GM10847 (cell line): ENCODE results near the gene CDK14.

Experiments
- POLR2A ChIP-seq: IDR thresholded peaks from 2 replicates; pipeline ENCODE4 v1.6.1; 2011; ENCODE audit not compliant: insufficient read length; ENCODE audit errors: extremely low read depth

CDK14 gene

DNA sequence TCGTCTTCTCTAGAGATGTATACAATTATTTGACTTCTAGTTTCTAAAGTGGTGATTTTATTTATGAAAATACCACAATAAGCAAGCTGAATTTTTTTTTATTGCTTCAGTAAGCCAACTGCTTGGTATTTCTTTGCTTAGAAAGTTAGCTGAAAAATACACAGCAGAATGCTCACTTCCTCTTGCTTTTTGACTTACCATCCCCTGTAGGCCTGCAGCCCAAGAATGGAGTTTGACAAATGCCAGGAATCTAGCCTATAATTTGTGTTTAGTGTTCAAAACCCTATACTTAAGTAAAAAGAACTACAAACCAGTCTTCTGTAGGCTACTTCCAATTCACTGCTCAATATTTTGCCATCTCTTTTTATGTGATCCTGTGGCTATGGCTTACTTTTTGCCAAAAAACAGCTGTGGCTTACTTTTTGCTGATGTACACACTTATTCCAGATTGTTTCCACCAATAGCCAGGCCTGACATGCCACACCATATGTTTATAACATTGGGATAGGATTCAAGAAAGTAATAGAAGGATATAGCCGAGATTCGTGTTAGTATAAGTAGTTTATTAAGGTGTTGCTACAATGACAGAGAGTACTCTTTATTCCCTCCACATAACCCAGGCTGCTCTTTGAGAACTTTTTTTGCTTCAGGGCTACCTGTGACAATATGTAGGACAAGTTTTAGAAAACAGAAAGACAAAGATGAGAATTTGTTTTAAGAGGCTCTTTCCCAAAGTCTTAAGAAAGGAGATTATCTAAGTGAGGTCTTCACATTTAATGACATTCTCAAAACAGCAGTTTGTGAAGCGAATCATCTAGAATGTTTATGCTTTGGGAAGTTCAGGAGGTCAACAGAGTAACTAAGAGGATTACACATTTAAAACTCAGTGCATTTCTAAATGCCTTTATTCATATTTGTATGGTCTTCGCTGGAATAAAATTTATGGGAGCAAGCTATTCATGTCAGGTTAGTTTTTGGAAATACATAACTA, 404.2 kb downstream of the CDK14 start:
- no peak for TF ChIP-seq POLR2A

DNA sequence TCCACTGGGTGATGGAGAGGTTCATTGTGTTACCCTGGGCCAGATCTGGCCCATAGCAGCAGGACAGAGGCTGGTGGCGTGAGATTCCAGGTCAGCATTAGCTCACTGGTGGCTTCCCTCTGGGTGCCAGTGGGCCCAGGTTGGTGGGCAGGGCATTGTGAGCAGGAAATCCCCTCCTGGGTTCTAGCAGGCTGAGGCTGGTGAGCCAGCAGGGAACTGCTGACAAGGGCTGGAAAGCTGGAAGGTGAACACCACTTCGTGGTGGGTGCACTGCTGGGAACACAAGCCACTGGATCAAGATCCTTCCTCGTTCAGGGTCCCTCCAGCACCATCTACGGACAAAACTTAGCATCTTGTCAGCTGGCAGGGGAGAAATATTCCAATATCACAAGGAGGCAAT, 408.9 kb downstream of the CDK14 start:
- no peak for TF ChIP-seq POLR2A

DNA sequence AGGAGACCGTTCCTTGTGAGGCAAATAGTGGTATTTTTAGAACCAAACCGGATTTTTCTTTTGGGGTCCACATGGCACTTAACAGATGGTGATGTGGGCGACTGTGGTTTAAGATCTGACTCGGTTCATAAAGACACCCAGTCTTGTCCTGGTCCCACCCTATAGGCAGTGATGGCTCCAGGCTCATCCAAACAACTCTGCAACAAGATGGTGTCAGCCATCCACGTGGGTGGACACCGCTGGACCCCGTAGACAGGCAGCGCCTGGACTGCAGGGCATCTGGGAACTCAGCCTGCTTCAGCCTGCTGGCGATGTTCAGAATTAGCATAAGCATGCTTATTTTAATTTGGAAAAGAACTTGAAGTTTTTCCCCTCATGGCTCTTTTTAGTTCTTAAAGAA, 409.7 kb downstream of the CDK14 start:
- no peak for TF ChIP-seq POLR2A

DNA sequence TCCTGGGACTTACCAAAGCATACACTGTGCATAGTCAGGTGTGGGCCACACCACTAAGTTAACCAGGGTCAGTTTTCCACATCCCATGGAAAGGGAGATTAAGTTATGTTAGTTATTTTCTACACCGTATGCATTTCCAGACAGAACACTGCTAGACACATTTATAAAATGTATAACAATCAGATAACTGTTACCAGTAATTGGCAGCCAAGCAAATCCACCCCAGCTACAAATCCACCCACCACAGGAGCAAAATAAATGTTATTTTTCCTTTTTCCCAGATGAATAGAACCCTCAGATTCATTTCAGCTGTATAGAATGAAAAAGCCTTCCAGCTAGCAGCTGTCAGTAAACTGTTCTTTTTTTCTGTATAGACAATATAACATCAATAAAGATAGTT, 411.2 kb downstream of the CDK14 start:
- no peak for TF ChIP-seq POLR2A

DNA sequence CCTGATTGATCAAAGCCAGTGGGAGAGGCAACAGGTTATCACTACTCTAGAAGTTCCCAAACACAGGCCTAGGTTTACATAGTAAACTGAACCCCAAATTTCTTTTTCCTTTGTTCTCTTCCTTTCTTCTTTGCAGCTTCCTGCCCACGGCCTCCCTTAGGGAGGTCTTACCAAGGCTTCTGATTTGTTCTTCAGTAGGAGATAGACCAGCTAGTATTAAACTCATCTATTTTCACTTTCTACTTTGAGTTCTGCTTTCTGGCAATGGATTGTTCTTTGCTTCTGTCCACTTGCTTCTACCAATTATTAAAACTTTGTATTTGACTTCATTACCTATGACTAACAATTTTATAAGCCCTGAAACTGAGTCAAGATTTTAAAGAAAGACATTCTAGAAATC, 417.0 kb downstream of the CDK14 start:
- TF ChIP-seq POLR2A, result no peak

DNA sequence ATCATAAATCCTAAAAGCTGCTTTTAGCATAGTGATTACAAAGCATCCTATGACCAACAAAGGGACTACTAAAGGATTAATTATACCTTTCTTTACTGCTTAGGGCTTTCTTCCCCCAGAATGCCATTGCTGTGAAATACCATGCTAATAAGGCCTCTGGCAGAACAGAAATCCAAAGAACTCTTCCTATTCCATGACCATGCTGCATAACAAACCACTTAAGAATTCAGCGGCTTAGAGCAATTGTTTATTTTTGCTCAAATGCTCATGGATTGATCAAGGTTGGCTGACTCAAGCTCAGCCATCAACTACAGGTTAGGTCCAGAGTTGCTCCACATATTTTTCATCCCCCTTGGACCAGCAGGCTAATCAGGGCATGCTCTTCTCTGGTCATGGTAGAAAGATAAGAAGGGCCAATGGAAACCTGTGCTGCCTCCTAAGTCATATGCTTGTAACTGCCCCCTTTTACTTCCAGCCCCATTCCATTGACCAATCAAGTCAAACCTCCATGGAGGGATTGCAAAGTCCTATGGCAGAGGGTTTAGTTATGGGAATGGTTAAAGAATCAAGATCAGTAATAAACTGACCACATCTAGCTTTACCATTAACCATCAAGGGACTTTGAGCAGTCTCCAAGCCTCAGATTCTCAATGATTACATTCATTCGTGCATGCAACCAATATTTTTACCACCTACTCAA, 423.7 kb downstream of the CDK14 start:
- no peak for TF ChIP-seq POLR2A

DNA sequence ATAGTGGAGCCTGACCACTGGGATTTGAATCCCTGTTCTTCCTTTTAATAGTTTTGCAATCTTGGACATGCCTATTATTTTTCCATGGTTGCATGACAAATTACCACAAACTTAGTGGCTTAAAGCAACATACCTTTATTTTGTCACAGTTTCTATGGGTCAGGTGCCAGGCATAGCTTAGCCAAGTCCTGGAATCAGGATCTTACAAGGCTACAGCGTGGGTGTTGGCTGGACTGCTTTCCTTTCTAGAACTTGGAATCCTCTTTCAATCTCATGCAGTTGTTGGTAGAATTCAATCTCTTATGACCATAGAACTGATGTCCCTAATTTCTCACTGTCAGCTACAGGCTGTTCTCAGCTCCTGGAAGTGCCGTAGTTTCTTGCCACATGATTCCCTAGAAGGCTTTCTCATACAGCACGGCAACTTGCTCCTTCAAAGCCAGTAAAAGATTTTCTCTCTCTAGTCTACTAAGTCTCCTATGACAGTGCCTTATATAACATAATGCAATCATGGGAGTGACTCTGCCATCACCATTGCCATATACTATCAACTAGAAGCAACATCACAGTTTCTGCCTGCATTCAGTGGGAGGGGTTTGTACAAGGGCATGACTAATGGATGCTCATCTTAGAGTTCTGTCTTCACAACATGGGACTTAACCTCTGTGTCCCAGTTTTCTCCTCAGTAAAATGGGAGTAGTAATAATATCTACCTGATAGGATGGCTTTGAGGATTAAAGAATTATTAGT, 424.7 kb downstream of the CDK14 start:
- TF ChIP-seq POLR2A, result no peak

DNA sequence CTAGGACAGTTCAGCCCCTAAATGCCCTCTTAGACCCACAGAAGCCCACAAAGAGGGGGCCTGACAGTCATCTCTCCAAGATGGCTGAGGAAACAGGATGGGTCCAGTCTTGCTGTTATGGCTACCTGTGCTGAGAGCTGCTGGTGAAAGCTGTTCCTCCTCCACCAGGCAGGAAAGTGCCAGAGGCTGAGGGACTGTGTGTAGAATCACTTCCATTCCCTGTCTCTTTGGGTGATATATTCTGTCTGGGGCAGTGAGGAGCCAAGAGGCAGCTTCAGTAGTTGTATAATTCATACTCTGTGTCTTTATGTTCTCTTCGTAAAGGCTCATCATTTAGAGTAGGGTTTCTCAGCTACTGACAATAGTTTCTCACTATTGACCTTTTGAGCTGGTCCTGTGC, 425.8 kb downstream of the CDK14 start:
- no peak for TF ChIP-seq POLR2A

DNA sequence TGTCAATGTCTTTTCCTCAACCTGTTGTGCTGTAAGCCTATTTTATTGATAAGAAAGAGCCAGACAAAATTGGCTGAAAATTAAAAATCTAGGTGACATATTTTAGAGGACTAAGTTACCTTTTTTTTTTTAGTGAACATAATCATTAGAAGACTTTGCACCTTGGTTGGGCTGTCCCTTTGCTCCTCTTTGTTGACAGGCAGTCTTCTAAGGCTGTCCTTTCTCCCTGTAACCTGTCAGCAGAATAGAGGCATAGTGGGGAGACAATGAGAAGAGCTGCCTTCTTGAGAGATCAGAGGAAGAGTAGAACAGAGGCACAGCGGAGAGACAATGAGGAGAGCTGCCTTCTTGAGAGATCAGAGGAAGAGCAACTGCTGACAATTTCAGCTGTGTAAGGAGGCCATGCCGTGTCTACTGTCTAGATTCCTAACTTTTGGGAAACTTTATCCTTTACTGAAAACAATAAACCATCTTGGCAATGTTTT, 429.8 kb downstream of the CDK14 start:
- no peak for TF ChIP-seq POLR2A

DNA sequence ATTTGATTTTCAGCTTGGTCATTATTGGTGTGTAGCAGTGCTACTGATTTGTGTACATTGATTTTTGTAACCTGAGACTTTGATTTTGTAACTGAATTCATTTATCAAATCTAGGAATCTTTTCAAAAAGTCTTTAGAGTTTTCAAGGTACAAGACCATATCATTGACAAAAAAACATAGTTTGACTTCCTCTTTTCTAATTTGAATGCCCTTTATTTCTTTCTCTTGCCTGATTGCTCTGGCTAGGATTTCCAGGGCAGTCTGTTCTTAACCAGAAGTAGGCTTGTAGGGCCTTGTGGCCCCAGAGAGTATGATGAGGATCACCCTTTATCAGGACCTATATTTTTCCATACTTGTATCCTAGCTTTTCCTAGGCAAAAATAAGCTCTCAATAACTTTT, 433.6 kb downstream of the CDK14 start:
- TF ChIP-seq POLR2A, result no peak

DNA sequence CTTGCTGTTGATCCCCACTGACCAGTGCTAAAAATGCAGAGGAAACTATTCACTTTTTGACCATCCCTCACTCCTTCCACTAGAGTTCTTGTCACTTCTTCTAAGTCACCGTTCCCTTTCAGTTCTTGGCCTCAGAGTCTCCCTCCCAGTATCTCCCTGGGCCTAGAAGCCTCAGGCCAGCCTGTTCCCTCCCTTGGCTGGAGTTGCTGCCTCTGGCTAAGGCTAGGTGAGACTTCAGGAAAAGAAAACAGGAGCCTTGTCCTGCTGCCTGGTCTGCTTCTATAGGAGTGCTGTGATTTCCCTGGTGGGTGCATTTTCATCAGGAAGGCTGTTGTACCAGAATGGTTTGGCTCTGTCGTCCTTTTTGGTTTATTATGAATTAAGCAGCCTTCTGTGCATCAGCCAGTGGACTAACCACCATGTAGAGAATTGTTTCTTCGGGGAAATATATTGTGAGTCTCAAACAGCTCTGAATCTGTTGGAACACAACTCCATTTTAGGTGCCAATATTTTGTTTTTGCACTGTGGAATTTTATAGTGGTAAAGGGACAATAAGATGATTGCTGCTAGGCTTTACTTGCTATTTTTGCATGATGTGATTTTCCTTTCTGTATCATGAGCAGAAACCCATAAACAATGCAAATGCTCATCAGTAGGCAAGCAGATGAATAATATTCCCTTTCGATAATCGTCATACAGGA, 434.7 kb downstream of the CDK14 start:
- no peak for TF ChIP-seq POLR2A

DNA sequence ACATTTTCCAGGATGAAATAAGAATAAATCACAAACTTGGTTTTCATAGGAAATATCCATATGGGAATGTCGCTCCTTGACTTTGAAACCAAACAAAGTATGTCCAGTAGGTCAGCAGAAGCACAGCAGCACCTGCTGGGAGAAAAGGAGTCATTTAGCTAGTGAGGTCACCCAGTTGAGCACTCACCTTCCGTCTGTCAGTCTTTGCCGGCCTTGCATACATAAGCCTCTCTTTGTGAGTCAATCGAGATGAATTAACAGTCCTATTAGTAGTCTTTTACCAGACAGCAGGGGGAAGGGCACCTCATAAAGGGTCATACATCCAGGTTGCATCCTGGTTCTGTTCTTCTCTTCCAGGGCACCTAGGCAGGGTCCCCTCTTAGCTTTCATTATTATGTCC, 435.6 kb downstream of the CDK14 start:
- no peak for TF ChIP-seq POLR2A

DNA sequence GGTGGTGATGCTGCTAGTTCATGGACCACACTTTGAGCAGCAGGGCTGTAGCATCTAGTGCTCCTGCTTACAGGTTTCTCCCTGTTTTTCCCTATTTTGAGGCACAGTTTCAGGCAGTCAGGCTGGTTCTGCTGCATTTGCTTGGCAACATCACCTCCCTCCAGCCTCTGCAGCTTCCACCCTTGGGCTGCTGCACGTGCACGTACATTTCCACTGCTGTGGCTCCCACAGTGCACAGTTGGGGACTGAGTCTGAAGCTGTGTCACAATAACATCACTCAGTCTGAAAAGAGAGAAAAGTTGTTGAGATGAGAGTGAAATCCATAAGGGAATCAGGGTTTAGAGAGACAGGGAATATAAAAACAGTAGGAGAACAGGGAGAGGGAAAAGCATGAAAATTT, 437.5 kb downstream of the CDK14 start:
- TF ChIP-seq POLR2A, result no peak

DNA sequence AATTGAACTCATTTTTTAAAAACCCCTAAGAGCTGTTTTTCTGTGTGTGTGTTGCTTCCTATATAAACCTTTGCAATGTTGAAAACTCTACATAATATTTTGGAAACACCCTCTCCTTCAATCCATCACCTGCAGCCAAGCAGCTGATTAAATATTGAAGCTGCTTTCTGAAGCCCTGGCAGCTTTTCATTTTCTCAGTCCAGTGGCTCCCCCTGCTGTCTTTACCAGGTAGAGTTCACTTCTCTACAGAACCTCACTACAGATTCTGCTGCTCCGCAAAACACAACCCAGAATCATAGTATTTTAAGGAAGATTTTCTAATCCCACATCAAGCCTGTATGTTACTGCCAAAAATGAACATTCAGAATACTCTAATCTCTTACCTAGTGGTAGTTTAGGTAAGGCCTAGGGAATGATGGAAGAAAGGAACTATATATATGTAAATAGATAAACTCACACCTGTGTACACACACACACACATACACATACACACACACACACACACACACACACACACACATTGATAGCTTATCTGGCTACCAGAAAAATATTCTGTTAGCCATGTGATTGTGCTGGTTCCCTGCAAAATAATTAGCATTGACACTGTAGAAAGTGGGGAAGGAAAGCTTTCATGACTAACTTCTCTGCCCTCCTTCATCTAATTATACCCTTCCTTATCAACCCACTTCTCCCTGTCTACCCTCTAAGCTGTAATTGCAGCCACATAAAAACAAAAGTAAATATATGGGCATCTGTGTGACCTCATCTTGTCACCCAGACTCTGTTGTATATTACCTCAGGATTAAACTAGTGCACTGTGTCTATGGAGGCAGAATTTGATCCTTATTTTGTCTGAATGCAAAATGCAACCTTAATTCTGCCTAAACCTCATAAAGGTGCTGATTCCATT, 438.6 kb downstream of the CDK14 start:
- no peak for TF ChIP-seq POLR2A
